Forelimb muscle (tissue), 1 donor: ENCODE measurements around the gene LECT2. TPM values are rescaled to one million over a fixed set of nuclear protein-coding genes. Genes with fewer than 3 reads are reported as not detected.

Source experiments
- DNase-seq: peaks from one replicate; pipeline ENCODE4 v3.0.0-alpha.2; 2013; ENCODE audit warnings: low read depth
- polyA plus RNA-seq: library from polyadenylated mRNA; unstranded; fragments of 120-200 nt; gene quantifications from one replicate; pipeline ENCODE4 v1.2.1, GENCODE V29; 2013; ENCODE audit not compliant: insufficient read length

LECT2 gene
- polyA plus RNA-seq: 0.19 TPM

- no peak for DNase-seq
Observed at GRCh38 chr5:135954899-135955298, at the start of gene LECT2. Gene LECT2 (minus strand): TSS chr5:135954983. CDS start chr5:135954833, 150 bp downstream.

- DNase-seq: no peak
Observed at GRCh38 chr5:136004436-136004835, 49.7 kb upstream of the LECT2 start.

GRCh38 chr5:136001466-136001981 lies 46.7 kb upstream of the LECT2 start:
- no peak for DNase-seq

- DNase-seq: no peak
Observed at GRCh38 chr5:136000932-136001331, 46.1 kb upstream of the LECT2 start.

GRCh38 chr5:136000147-136000546 lies 45.4 kb upstream of the LECT2 start:
- DNase-seq: no peak

GRCh38 chr5:135999406-136000139 lies 44.8 kb upstream of the LECT2 start:
- no peak for DNase-seq

- DNase-seq: no peak
Observed at GRCh38 chr5:135998889-135999288, 44.1 kb upstream of the LECT2 start.

- DNase-seq: no peak
Observed at GRCh38 chr5:135997673-135998335, 43.0 kb upstream of the LECT2 start.

- DNase-seq: no peak
Observed at GRCh38 chr5:135996611-135997010, 41.8 kb upstream of the LECT2 start.

GRCh38 chr5:135995976-135996375 lies 41.2 kb upstream of the LECT2 start:
- no peak for DNase-seq

- DNase-seq: peak; percentile 69
Observed at GRCh38 chr5:135993880-135994636, 39.3 kb upstream of the LECT2 start.

GRCh38 chr5:135993335-135993879 lies 38.6 kb upstream of the LECT2 start:
- DNase-seq: no peak

GRCh38 chr5:135991429-135991828 lies 36.6 kb upstream of the LECT2 start:
- no peak for DNase-seq

GRCh38 chr5:135990528-135991255 lies 35.9 kb upstream of the LECT2 start:
- no peak for DNase-seq

- DNase-seq: no peak
Observed at GRCh38 chr5:135989686-135990085, 34.9 kb upstream of the LECT2 start.

- DNase-seq: no peak
Observed at GRCh38 chr5:135988546-135988945, 33.8 kb upstream of the LECT2 start.

GRCh38 chr5:135986891-135987401 lies 32.2 kb upstream of the LECT2 start:
- no peak for DNase-seq

- no peak for DNase-seq
Observed at GRCh38 chr5:135986401-135986800, 31.6 kb upstream of the LECT2 start.

GRCh38 chr5:135985951-135986350 lies 31.2 kb upstream of the LECT2 start:
- DNase-seq: no peak

- DNase-seq: no peak
Observed at GRCh38 chr5:135980620-135981019, 25.8 kb upstream of the LECT2 start.

- peak; percentile 97 for DNase-seq
Observed at GRCh38 chr5:135979510-135979909, 24.7 kb upstream of the LECT2 start.
